Measurements from ENCODE around the gene TOMM70.
"Not testable (repeated sequence)": the region's sequence is repeated elsewhere in the genome, so short reads cannot be mapped to it uniquely, and the experiment has no call there.

TOMM70 gene

DNA sequence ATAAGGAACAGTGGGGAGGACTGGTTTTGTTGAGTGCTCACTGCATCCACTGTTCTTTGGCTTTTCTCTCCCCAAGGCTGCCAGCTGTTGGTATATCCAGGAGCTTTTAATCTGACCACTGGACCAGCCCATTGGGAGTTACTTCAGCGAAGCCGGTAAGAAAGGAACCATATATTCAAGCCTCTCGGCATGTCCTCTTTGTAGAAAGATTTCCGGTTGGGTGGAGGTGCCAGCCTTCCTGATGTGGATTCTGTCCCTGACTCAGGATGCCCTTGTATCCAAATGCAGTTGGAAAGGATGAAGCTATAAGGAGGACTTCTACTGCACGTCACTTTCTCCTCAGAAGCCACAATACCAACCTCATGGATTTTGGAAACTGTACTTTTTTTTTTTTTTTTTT, 52.2 kb downstream of the TOMM70 start:
- no peaks in the 10 kb centered on the region for H3K9me3 ChIP-seq (ENCODE audit: severe bottlenecking)
- H3K36me3 ChIP-seq = peaks cover 75% of the 10 kb centered on the region
- H3K27ac ChIP-seq = no peak overlapping the region
- no peak for TF ChIP-seq CTCF (IDR thresholded peaks at IDR 0.05; ENCODE audit: low read depth, low read length)
- no peaks in the 10 kb centered on the region for H3K27me3 ChIP-seq (ENCODE audit: insufficient read depth, low read depth, severe bottlenecking)
- DNase-seq = no peak
- no peak overlapping the region for H3K4me3 ChIP-seq (ENCODE audit: low read depth, low read length)

DNA sequence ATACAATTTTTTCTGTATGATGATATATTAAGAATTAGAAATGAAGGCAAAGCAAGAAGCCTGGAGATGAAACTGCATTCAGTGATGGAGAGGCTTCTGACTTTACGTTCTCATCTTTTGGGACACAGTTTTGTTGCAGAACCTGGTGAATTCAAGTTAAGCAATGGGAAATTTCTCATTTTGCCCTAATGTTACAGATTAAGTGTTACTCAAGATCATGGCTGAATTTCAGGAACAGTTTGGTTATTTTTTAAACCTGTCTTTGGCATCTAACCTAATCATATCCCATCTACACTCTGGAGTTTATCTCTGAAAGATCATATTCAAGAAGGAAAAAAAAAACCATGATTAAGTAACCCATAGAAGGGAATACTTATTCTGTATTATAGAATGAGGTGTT, 60.4 kb downstream of the TOMM70 start:
- H3K9me3 ChIP-seq (ENCODE audit: severe bottlenecking) = no peaks in the 10 kb centered on the region
- no peak for DNase-seq
- no peaks in the 10 kb centered on the region for H3K27me3 ChIP-seq (ENCODE audit: insufficient read depth, low read depth, severe bottlenecking)
- TF ChIP-seq CTCF (IDR thresholded peaks at IDR 0.05; ENCODE audit: low read depth, low read length) = no peak
- no peak overlapping the region for H3K4me3 ChIP-seq (ENCODE audit: low read depth, low read length)
- no peak overlapping the region for H3K27ac ChIP-seq
- H3K36me3 ChIP-seq = peaks cover 37% of the 10 kb centered on the region

- no peaks in the 10 kb centered on the region for H3K27me3 ChIP-seq (ENCODE audit: insufficient read depth, low read depth, severe bottlenecking)
- H3K36me3 ChIP-seq = peaks cover 34% of the 10 kb centered on the region
- H3K9me3 ChIP-seq (ENCODE audit: severe bottlenecking) = no peaks in the 10 kb centered on the region
- TF ChIP-seq CTCF (IDR thresholded peaks at IDR 0.05; ENCODE audit: low read depth, low read length) = no peak
- no peak overlapping the region for H3K27ac ChIP-seq
- no peak for DNase-seq
- H3K4me3 ChIP-seq (ENCODE audit: low read depth, low read length) = no peak overlapping the region
These were observed 61.1 kb downstream of the TOMM70 start for GRCh38 chr3:100339786-100340185.

GRCh38 chr3:100338911-100339310, 62.0 kb downstream of the TOMM70 start:
- DNase-seq = no peak
- no peak overlapping the region for H3K4me3 ChIP-seq (ENCODE audit: low read depth, low read length)
- peaks cover 27% of the 10 kb centered on the region for H3K36me3 ChIP-seq
- H3K27me3 ChIP-seq (ENCODE audit: insufficient read depth, low read depth, severe bottlenecking) = no peaks in the 10 kb centered on the region
- H3K27ac ChIP-seq = no peak overlapping the region
- TF ChIP-seq CTCF (IDR thresholded peaks at IDR 0.05; ENCODE audit: low read depth, low read length) = no peak
- H3K9me3 ChIP-seq (ENCODE audit: severe bottlenecking) = no peaks in the 10 kb centered on the region

DNA sequence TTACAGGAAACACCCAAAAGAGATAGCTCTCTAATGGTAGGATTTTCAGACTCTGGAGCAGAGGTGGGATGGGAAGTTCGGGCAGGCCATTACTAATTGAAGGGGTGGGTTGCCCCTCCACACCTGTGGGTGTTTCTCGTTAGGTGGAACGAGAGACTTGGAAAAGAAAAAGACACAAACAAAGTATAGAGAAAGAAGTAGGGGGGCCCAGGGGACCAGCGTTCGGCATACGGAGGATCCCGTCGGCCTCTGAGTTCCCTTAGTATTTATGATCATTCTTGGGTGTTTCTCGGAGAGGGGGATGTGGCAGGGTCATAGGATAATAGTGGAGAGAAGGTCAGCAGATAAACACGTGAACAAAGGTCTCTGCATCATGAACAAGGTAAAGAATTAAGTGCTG, 64.7 kb downstream of the TOMM70 start:
- not testable (repeated sequence) for DNase-seq

GRCh38 chr3:100335434-100335833, 65.5 kb downstream of the TOMM70 start:
- peak; percentile 60 for DNase-seq
- H3K9me3 ChIP-seq (ENCODE audit: severe bottlenecking) = no peaks in the 10 kb centered on the region
- H3K36me3 ChIP-seq = peaks cover 8% of the 10 kb centered on the region
- H3K27ac ChIP-seq = peak overlapping the region; percentile 83
- no peak for TF ChIP-seq CTCF (IDR thresholded peaks at IDR 0.05; ENCODE audit: low read depth, low read length)
- no peaks in the 10 kb centered on the region for H3K27me3 ChIP-seq (ENCODE audit: insufficient read depth, low read depth, severe bottlenecking)
- peak overlapping the region; percentile 59 for H3K4me3 ChIP-seq (ENCODE audit: low read depth, low read length)

More for the DNA sequence above, 64.7 kb downstream of the TOMM70 start:
- not testable (repeated sequence) for H3K27me3 ChIP-seq (ENCODE audit: insufficient read depth, low read depth, severe bottlenecking); H3K9me3 ChIP-seq (ENCODE audit: severe bottlenecking)
- Histone ChIP-seq H3K4me3 (ENCODE audit: low read depth, low read length) (peak overlapping the region; percentile 24; the same call in 1 of the 2 replicates), H3K27ac (peak overlapping the region; percentile 83), H3K36me3 (peaks cover 14% of the 10 kb centered on the region)

Measured in WERI-Rb-1 (cell line).